ENCODE results near the gene SLC35B4. TPM values are rescaled to one million over a fixed set of nuclear protein-coding genes. Genes with fewer than 3 reads are reported as not detected.

Gene SLC35B4
- total and polyA plus RNA-seq, 3 donors from 2014 or later = 11.0 to 15.7 (median 13.9) TPM

DNA sequence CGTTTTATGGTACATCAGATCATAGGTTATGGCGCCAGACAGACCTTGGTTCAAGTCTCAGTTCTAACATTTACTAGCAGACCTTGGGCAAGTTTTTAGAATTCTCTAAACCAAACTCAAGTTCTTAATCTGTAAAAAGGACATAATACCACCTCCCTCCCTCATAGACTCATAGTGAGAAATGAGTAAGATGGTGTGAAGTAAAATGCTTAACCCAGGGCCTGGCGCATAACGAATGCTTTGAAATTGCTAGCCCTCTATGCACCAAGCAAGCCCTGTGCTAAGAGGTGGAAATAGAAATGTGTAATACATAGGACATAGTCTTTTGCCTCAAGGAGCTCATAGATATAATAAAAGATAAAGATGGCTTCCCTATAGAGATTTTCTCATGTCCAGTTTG is 17.7 kb upstream of the SLC35B4 start:
- no peak overlapping the region for H3K4me3 ChIP-seq
- H3K36me3 ChIP-seq (ENCODE audit: low read depth, missing control alignments) = no peaks in the 10 kb centered on the region
- no peaks in the 10 kb centered on the region for H3K27me3 ChIP-seq
- no peak overlapping the region for H3K27ac ChIP-seq
- H3K4me1 ChIP-seq = no peaks in the 10 kb centered on the region
- 62 to 78% methylated on average over 4 of the region's 4 CpGs for WGBS, 2 donors
- H3K9me3 ChIP-seq = no peaks in the 10 kb centered on the region
- intact Hi-C loops (cut with DNase I; ENCODE audit: low total_unique reads) = no loop called here
- DNase-seq = no peak
- TF ChIP-seq, protein P1, sequence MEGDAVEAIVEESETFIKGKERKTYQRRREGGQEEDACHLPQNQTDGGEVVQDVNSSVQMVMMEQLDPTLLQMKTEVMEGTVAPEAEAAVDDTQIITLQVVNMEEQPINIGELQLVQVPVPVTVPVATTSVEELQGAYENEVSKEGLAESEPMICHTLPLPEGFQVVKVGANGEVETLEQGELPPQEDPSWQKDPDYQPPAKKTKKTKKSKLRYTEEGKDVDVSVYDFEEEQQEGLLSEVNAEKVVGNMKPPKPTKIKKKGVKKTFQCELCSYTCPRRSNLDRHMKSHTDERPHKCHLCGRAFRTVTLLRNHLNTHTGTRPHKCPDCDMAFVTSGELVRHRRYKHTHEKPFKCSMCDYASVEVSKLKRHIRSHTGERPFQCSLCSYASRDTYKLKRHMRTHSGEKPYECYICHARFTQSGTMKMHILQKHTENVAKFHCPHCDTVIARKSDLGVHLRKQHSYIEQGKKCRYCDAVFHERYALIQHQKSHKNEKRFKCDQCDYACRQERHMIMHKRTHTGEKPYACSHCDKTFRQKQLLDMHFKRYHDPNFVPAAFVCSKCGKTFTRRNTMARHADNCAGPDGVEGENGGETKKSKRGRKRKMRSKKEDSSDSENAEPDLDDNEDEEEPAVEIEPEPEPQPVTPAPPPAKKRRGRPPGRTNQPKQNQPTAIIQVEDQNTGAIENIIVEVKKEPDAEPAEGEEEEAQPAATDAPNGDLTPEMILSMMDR (IDR thresholded peaks at IDR 0.05) = no peak
- TF ChIP-seq POLR2A (IDR thresholded peaks at IDR 0.05) = no peak

GRCh38 chr7:134333943-134334342 is 17.2 kb upstream of the SLC35B4 start:
- Histone ChIP-seq H3K9me3 (no peaks in the 10 kb centered on the region), H3K36me3 (ENCODE audit: low read depth, missing control alignments) (no peaks in the 10 kb centered on the region), H3K4me1 (no peaks in the 10 kb centered on the region), H3K27ac (no peak overlapping the region), H3K27me3 (no peaks in the 10 kb centered on the region), H3K4me3 (no peak overlapping the region)
- intact Hi-C loops (cut with DNase I; ENCODE audit: low total_unique reads) = no loop called here
- 45 to 66% methylated on average over 13 of the region's 13 CpGs for WGBS, 2 donors
- DNase-seq = no peak
- no peak for TF ChIP-seq POLR2A (IDR thresholded peaks at IDR 0.05)
- TF ChIP-seq, protein P1 (IDR thresholded peaks at IDR 0.05) = no peak

DNA sequence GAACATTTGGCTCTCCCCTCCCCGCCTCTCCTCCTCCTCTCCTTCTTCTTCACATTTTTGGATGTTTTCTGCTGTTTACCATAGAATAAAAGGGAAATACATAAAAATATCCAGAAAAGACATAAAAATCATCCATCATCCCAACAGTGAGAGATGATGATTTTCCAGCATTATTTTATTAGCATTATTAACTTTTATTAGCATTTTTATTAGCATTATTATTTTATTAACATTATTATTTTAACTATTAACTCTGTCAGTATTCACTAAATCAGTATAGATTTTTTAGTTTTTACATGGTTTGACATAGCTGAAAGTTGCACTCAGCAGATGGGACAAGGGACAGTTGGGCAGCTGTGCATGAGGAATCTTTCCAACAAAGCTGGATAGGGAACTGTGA is 16.2 kb upstream of the SLC35B4 start:
- intact Hi-C loops (cut with DNase I; ENCODE audit: low total_unique reads) = no loop called here

GRCh38 chr7:134331393-134331792 is 14.7 kb upstream of the SLC35B4 start:
- intact Hi-C loops (cut with DNase I; ENCODE audit: low total_unique reads) = no loop called here
- 94% methylated on average over 7 of the region's 7 CpGs for WGBS, 2 donors
- no peak for TF ChIP-seq POLR2A (IDR thresholded peaks at IDR 0.05)
- TF ChIP-seq, protein P1 (IDR thresholded peaks at IDR 0.05) = no peak

More for the DNA sequence above, 16.2 kb upstream of the SLC35B4 start:
- Histone ChIP-seq H3K9me3 (no peaks in the 10 kb centered on the region), H3K27me3 (no peaks in the 10 kb centered on the region), H3K4me3 (no peak overlapping the region), H3K36me3 (ENCODE audit: low read depth, missing control alignments) (no peaks in the 10 kb centered on the region), H3K4me1 (no peaks in the 10 kb centered on the region), H3K27ac (no peak overlapping the region)
- WGBS, 2 donors = 84 to 88% methylated on average over 1 of the region's 1 CpG
- DNase-seq = no peak
- TF ChIP-seq, protein P1 (IDR thresholded peaks at IDR 0.05) = no peak
- no peak for TF ChIP-seq POLR2A (IDR thresholded peaks at IDR 0.05)

GRCh38 chr7:134330974-134331373 is 14.2 kb upstream of the SLC35B4 start:
- Histone ChIP-seq H3K27me3 (no peaks in the 10 kb centered on the region), H3K4me1 (no peaks in the 10 kb centered on the region), H3K36me3 (ENCODE audit: low read depth, missing control alignments) (no peaks in the 10 kb centered on the region), H3K4me3 (no peak overlapping the region), H3K9me3 (no peaks in the 10 kb centered on the region), H3K27ac (no peak overlapping the region)
- intact Hi-C loops (cut with DNase I; ENCODE audit: low total_unique reads) = no loop called here
- no peak for DNase-seq
- TF ChIP-seq, protein P1 (IDR thresholded peaks at IDR 0.05) = no peak
- TF ChIP-seq POLR2A (IDR thresholded peaks at IDR 0.05) = no peak
- 81 to 82% methylated on average over 4 of the region's 4 CpGs for WGBS, 2 donors

More at GRCh38 chr7:134331393-134331792, 14.7 kb upstream of the SLC35B4 start:
- H3K4me3 ChIP-seq = no peak overlapping the region
- H3K27ac ChIP-seq = no peak overlapping the region
- H3K27me3 ChIP-seq = no peaks in the 10 kb centered on the region
- no peaks in the 10 kb centered on the region for H3K36me3 ChIP-seq (ENCODE audit: low read depth, missing control alignments)
- H3K9me3 ChIP-seq = no peaks in the 10 kb centered on the region
- DNase-seq = no peak
- H3K4me1 ChIP-seq = no peaks in the 10 kb centered on the region

Measured in testis (tissue), 3 donors.